GM12801 (cell line): ENCODE measurements around the gene ZNF75A.

Source experiments
- CTCF ChIP-seq: IDR thresholded peaks from one replicate; pipeline ENCODE4 v1.5.1; 2011; ENCODE audit warnings: control low read depth; ENCODE audit not compliant: insufficient read length; ENCODE audit errors: extremely low read depth

The ZNF75A gene

DNA sequence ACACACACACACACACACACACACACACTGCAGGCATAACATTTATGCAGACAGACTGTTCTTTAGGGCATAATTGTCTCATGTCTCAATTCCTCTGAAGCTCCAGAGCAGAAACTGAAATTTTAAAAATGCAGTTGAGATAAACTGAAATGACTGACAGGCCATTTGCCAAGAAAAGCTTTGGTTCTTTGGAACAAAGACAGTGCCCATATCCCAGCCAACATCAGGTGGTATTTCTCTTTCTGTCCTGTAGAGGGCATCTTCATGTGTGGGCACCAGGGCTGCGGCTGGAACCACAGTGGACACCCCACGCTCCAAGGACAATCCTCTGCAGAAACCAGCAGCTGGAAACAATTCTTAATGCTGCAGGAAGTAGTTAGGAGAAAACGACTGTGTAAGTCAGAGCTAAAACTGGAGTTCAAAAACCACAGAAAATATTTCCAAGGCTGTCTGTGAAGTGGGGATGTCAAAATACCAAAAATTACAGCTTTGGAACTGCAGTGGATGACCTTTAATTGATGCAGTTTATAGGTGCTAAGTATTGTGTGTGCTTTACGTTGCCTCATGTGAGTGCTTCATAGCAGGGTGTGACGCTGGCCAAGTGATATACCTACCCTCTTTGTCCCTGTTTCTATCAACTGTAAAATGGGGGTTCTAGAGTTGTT, 38.3 kb upstream of the ZNF75A start:
- TF ChIP-seq CTCF = no peak

GRCh38 chr16:3268294-3268693, 37.0 kb upstream of the ZNF75A start:
- TF ChIP-seq CTCF = no peak

GRCh38 chr16:3274490-3274889, 30.8 kb upstream of the ZNF75A start:
- TF ChIP-seq CTCF = no peak

- no peak for TF ChIP-seq CTCF
Measured at GRCh38 chr16:3274947-3275346, 30.4 kb upstream of the ZNF75A start.

GRCh38 chr16:3276679-3277078, 28.6 kb upstream of the ZNF75A start:
- TF ChIP-seq CTCF = no peak

- no peak for TF ChIP-seq CTCF
Measured at GRCh38 chr16:3281222-3281820, 24.0 kb upstream of the ZNF75A start.

- TF ChIP-seq CTCF = no peak
Measured at GRCh38 chr16:3282103-3282729, 23.1 kb upstream of the ZNF75A start.
